Thymus (tissue), 11 donors: Measurements from ENCODE around the gene RAB20. TPM values are rescaled to one million over a fixed set of nuclear protein-coding genes. Genes with fewer than 3 reads are reported as not detected.

Experiments
- DNase-seq, 9 donors: peaks; one replicate each; pipeline ENCODE4 v3.0.0-alpha.2; 2013; ENCODE audit warnings: low spot score in 9 of 9, low read depth in 6 of 9, missing footprints in 1 of 9
- H3K27ac ChIP-seq, 2 donors: one replicate each; pipeline ENCODE4 v1.5.1; 2013; ENCODE audit warnings: control low read depth in 1 of 2, low read depth in 1 of 2, low read length in 1 of 2, mild to moderate bottlenecking in 1 of 2, moderate library complexity in 1 of 2
- H3K27me3 ChIP-seq, 2 donors: one replicate each; pipeline ENCODE4 v1.5.1; 2013; ENCODE audit warnings: low read length in 1 of 2; ENCODE audit not compliant: control insufficient read depth in 2 of 2, insufficient read depth in 1 of 2
- H3K36me3 ChIP-seq, 2 donors: one replicate each; pipeline ENCODE4 v1.5.1; 2013; ENCODE audit warnings: low read length in 1 of 2, mild to moderate bottlenecking in 1 of 2, moderate library complexity in 1 of 2; ENCODE audit not compliant: control insufficient read depth in 2 of 2, insufficient read depth in 2 of 2
- H3K4me1 ChIP-seq, 2 donors: one replicate each; pipeline ENCODE4 v1.5.1; 2013; ENCODE audit warnings: low read length in 2 of 2; ENCODE audit not compliant: control insufficient read depth in 2 of 2, insufficient read depth in 2 of 2
- H3K4me3 ChIP-seq, 2 donors: one replicate each; pipeline ENCODE4 v1.5.1; 2013; ENCODE audit warnings: low read length in 2 of 2, control low read depth in 1 of 2, mild to moderate bottlenecking in 1 of 2
- H3K9me3 ChIP-seq, 2 donors: one replicate each; pipeline ENCODE4 v1.5.1; 2013; ENCODE audit warnings: low read length in 1 of 2, mild to moderate bottlenecking in 1 of 2; ENCODE audit not compliant: control insufficient read depth in 2 of 2, insufficient read depth in 1 of 2
- WGBS: extraction: QIAGEN DNeasy Blood & Tissue Kit; methylation state at CpG from one replicate; pipeline ENCODE4 v1.1.7; 2013; 5-methylcytosine and 5-hydroxymethylcytosine counted together
- polyA plus RNA-seq: library from polyadenylated mRNA; stranded (reverse); fragments of 200-250 nt; gene quantifications from one replicate; pipeline ENCODE4 v1.2.3, GENCODE V29; 2013
- total RNA-seq: library from RNA; stranded (reverse); fragments of 120-200 nt; gene quantifications from one replicate; pipeline ENCODE4 v1.2.4, GENCODE V29; 2013
- donor health status: healthy.

Gene RAB20
- total and polyA plus RNA-seq, 2 donors: 4.8 to 18.5 TPM

DNA sequence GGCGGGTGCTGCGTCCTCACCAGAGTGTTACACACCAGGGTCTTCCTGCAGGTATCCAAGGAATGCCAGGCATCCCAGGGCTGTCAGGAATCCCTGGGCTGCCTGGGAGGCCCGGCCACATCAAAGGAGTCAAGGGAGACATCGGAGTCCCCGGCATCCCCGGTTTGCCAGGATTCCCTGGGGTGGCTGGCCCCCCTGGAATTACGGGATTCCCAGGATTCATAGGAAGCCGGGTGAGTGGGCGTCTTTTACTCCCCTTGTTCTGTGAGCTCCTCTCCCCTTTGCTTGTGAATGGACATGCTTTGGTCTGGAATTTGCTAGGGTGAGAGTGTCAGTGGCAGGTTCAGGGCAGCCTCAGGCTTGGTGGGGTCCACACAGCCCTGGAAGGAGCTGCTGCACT is 75.9 kb downstream of the RAB20 start:
- Histone ChIP-seq H3K9me3 (no peaks in the 10 kb centered on the region), H3K27ac (no peak overlapping the region), H3K4me3 (no peak overlapping the region), H3K27me3 (no peaks in the 10 kb centered on the region), H3K4me1 (no peaks in the 10 kb centered on the region), H3K36me3 (no peaks in the 10 kb centered on the region)
- WGBS: 77% methylated on average over 9 of the region's 9 CpGs
- no peak for DNase-seq

DNA sequence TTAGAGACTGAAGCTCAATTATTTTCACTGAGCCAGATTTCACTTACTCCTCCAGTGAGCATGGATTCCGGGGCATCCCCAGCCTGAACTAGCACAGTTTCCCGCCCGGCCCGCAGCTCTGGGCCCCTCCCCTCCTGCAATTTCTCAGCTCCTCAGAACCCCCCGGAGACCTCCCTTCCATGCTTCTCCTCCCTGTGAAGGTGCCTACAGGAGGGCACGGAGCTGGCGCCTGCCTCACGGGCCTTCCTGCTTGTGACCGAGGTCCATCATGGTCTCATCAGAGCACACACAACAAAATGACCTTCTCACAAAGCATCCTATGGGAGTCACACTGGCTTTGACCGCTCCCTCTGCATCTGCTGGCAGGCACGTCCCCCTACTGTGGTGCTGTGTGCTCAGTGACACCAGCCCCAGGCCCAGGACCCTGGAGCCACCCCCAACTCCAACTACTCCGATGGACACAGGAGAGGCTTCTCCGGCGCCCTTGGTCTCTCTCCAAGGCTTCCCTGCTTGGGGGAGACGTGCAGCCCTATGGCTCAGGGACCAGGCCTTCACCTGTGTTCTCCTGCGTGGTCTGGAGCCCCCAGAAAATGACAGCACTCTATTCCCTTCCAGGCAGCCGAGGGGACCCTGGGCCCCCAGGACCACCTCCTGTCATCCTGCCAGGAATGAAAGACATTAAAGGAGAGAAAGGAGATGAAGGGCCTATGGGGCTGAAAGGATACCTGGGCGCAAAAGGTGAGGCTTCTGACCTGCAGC is 77.1 kb downstream of the RAB20 start:
- Histone ChIP-seq H3K27me3 (no peaks in the 10 kb centered on the region), H3K9me3 (no peaks in the 10 kb centered on the region), H3K36me3 (no peaks in the 10 kb centered on the region), H3K4me3 (no peak overlapping the region), H3K27ac (no peak overlapping the region), H3K4me1 (no peaks in the 10 kb centered on the region)
- no peak for DNase-seq
- 94% methylated on average over 18 of the region's 18 CpGs for WGBS

DNA sequence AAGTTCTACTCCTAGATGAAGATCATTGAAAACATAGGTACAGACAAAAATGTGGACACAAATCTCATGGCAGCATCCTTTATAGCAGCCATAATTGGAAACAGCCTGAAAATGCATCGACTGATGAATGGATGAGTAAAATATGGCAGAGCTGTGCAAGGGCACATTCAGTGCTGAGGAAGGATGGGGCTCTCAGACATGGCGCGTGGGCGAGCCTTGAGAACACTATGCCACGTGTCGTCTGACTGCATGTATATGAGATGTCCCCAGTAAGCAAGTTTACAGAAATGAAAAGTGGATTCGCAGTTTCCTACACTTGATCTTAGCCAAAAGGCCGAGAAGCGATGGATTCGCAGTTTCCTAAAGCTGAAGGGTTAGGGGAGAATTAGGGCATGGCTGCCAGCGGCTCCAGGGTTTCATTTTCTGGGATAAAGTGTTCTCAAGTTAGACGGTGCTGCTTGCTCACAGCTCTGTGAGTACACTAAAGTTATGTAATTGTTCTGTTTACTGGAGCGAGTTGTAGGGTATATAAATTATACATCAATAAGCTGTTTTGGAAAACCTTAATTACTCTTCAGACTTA is 78.0 kb downstream of the RAB20 start:
- Histone ChIP-seq H3K27me3 (no peaks in the 10 kb centered on the region), H3K27ac (no peak overlapping the region), H3K9me3 (no peaks in the 10 kb centered on the region), H3K4me1 (no peaks in the 10 kb centered on the region), H3K4me3 (no peak overlapping the region), H3K36me3 (no peaks in the 10 kb centered on the region)
- WGBS: 90% methylated on average over 13 of the region's 13 CpGs
- no peak for DNase-seq

DNA sequence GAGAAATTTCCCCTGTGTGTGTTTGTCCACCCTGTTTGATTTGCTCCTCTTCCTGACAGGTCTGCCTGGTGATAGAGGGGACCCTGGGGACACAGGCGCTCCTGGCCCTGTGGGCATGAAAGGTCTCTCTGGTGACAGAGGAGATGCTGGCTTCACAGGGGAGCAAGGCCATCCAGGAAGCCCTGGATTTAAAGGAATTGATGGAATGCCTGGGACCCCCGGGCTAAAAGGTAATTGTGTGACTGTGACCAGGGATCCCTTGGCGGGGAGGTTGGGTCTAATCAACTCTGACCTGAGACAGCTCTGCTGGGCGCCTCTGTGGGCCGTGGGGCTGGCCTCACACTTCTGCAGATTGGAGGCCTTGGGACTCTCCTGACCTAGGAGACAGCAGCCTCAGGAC is 81.4 kb downstream of the RAB20 start:
- Histone ChIP-seq H3K27ac (no peak overlapping the region), H3K9me3 (no peaks in the 10 kb centered on the region), H3K36me3 (no peaks in the 10 kb centered on the region), H3K27me3 (no peaks in the 10 kb centered on the region), H3K4me3 (no peak overlapping the region), H3K4me1 (no peaks in the 10 kb centered on the region)
- 84% methylated on average over 5 of the region's 5 CpGs for WGBS
- no peak for DNase-seq

DNA sequence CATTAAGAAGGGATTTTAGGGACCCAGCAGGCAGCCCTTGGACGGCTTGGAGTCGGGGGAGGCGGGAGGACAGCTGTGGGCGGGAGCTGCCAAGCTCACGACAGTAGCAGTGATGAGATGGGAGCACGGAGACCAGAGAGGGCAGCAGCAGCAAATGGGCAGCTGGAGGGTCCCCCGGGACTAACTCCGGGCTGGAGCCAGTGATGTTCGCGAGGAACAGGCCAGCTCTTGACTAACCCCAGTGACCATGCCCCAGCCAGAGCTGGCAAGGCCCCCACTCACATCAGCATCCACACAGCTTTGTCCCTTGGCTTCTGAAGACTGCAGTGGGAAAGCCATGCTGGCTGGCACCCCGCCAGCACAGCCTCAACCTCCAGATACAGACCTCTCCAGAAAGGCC is 81.9 kb downstream of the RAB20 start:
- Histone ChIP-seq H3K36me3 (no peaks in the 10 kb centered on the region), H3K27ac (no peak overlapping the region), H3K4me3 (no peak overlapping the region), H3K27me3 (no peaks in the 10 kb centered on the region), H3K9me3 (no peaks in the 10 kb centered on the region), H3K4me1 (no peaks in the 10 kb centered on the region)
- 93% methylated on average over 11 of the region's 11 CpGs for WGBS
- no peak for DNase-seq

DNA sequence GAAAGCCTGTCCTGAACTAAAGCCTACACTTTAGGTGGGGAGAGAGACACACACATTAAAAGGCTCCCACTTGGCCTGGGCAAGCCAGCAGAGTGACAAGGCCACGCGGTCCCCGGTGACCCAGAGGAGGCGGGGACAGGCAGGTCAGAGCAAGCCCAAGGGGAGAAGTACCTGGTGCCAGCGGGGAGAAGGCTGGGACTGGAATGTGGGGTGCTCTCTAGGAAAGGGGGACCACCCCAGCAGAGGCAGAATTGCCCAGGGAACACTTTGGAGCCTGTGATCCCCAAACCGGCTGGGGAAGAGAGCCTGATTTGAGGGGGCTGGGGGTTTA is 82.3 kb downstream of the RAB20 start:
- Histone ChIP-seq H3K27me3 (no peaks in the 10 kb centered on the region), H3K4me1 (no peaks in the 10 kb centered on the region), H3K36me3 (no peaks in the 10 kb centered on the region), H3K9me3 (no peaks in the 10 kb centered on the region), H3K4me3 (no peak overlapping the region), H3K27ac (no peak overlapping the region)
- WGBS: 93% methylated on average over 6 of the region's 6 CpGs
- no peak for DNase-seq

DNA sequence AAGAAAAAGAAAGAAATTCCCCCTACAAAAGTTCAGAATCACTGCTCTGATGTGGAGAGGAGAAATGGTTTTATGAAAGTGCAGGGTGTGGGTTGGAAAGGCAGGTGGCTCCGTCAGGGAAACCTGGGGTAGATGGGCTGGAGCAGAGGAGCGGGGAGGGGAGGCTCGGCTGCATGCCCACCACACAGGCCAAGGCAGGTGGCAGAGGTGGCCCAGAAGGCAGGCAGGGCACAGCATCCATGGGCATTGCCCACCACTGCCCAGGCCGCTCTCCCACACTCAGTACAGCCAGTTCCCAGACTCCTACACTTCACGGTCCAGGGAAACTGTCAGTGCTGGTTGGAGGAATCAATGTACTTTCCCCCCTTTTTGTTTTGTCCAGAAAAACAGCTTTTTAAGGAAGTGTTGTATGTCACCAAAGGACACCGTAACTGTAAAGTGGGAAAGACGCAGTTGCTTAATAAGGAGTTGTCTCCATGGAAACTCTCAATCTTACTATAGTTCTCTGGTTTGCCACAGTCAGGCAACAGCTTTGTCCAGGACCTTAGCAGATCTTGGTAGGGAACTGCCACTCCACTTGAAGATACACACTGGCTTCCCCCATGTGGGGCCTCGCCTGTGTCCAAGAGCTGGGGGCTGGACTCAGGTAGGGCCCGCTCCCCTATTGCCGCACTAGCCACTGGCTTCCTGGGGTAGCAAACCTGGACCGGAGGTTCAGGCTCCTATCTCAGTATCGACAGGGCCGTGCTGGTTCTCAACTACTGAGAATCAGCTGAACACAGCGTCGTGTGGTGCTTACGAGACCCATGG is 82.9 kb downstream of the RAB20 start:
- no peaks in the 10 kb centered on the region for H3K27me3 ChIP-seq
- no peaks in the 10 kb centered on the region for H3K36me3 ChIP-seq
- H3K27ac ChIP-seq: no peak overlapping the region
- H3K4me1 ChIP-seq: no peaks in the 10 kb centered on the region
- no peak for DNase-seq
- WGBS: 95% methylated on average over 16 of the region's 16 CpGs
- H3K9me3 ChIP-seq: no peaks in the 10 kb centered on the region
- no peak overlapping the region for H3K4me3 ChIP-seq

DNA sequence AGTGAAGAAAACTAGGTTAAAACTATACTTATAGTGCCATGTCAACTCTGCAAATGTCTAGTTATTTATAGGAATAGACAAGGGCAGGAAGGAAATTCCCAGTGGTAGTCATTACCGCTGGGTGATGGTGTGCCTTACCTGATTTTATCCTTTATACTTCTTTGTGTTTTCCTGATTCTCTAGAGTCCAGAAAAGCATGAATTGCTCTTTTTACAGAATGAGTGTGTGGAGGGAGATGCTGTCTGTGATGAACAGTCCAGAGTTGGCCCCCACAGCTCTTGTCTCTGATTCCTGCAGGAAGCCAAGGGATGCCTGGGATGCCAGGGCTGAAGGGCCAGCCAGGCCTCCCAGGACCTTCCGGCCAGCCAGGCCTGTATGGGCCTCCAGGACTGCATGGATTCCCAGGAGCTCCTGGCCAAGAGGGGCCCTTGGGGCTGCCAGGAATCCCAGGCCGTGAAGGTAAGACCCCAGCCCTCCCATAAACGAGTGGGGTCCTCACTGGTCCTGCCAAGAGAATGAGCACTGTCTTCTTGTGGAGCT is 83.7 kb downstream of the RAB20 start:
- Histone ChIP-seq H3K27ac (no peak overlapping the region), H3K9me3 (no peaks in the 10 kb centered on the region), H3K27me3 (no peaks in the 10 kb centered on the region), H3K4me1 (no peaks in the 10 kb centered on the region), H3K4me3 (no peak overlapping the region), H3K36me3 (no peaks in the 10 kb centered on the region)
- WGBS: 91% methylated on average over 4 of the region's 4 CpGs
- DNase-seq: no peak

DNA sequence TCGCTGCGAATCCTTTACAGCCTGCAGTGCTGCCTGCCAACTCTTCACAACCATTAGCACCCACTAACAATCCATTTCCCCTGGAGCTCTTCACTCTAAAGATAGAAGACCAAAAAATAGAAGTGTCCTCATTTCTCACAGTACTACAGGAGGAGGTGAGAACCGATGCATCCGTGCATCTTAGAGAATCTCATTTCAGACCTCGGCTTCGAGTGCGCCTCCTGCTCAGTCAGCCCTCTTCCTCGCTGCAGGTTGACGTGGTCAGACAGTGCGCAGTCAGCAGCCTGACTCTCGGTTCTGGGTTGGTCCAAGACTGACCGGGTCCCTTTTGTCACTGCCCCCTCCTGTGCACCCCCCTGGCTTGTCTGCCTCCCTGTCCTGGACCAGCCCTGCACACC is 85.3 kb downstream of the RAB20 start:
- Histone ChIP-seq H3K9me3 (no peaks in the 10 kb centered on the region), H3K27ac (no peak overlapping the region), H3K4me3 (no peak overlapping the region), H3K4me1 (peaks cover 0 to 2% of the 10 kb centered on the region in 2 donors), H3K36me3 (no peaks in the 10 kb centered on the region), H3K27me3 (no peaks in the 10 kb centered on the region)
- WGBS: 95% methylated on average over 12 of the region's 12 CpGs
- DNase-seq: no peak
